ENCODE measurements around the gene KRTAP4-6.
"Not testable (repeated sequence)": the region's sequence is repeated elsewhere in the genome, so short reads cannot be mapped to it uniquely, and the experiment has no call there.

KRTAP4-6 gene

GRCh38 chr17:41107941-41108450 is 32.3 kb downstream of the KRTAP4-6 start:
- DNase-seq (ENCODE audit: low read depth, low spot score) = no peak

GRCh38 chr17:41105347-41105746 is 35.0 kb downstream of the KRTAP4-6 start, which contains the start of gene KRTAP4-9:
Gene KRTAP4-9 (plus strand): TSS chr17:41105389. CDS start chr17:41105389, 0 bp downstream.
- not testable (repeated sequence) for DNase-seq (ENCODE audit: low read depth, low spot score)

DNA sequence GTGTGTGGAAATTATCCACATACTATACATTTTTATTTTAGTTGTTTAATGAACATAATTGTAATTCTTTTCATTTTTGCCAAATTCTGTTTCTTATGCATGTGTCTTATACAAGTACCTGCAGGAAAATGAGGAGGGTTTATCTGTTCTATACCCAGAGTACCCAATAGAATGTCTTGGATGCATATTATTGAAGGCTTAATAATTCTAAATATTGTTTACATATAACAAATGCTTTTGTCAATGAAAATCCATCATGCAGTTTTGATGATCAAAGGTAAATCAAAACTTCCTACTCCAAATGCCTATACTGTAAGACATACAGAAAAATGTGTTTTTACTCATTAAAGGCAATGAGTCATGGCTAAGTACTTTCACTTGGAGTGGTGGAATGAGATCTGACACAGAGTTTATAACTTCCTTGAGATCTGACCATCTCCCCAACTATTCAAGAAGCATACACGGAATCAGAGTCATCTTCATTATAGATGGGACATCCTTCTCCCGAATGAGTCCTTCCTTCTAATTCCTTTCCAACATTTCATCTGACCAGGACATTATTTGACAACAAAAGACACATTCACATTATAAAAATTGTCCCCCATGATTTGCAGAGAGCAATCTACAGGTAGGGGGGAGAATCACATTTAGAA is 35.8 kb downstream of the KRTAP4-6 start:
- DNase-seq (ENCODE audit: low read depth, low spot score) = not testable (repeated sequence)

DNA sequence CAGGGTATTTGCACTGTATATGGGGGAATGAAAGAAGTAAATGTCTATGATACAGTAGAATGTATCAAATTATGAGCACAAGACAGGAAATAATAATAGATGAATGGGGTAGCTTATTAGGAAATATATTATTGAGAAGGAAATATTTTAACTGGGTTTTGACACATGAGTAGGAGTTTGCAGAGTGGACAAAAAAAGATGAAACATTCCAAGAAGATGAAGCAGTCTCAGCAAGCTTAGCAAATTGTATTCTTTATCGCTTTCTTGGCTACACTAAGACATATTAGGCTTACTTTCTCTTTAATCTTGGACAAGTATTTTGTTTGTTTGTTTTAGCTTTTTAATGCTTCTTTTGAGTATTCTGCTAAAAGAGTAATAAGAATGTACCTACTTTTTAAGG is 36.4 kb downstream of the KRTAP4-6 start:
- no peak for DNase-seq (ENCODE audit: low read depth, low spot score)

DNA sequence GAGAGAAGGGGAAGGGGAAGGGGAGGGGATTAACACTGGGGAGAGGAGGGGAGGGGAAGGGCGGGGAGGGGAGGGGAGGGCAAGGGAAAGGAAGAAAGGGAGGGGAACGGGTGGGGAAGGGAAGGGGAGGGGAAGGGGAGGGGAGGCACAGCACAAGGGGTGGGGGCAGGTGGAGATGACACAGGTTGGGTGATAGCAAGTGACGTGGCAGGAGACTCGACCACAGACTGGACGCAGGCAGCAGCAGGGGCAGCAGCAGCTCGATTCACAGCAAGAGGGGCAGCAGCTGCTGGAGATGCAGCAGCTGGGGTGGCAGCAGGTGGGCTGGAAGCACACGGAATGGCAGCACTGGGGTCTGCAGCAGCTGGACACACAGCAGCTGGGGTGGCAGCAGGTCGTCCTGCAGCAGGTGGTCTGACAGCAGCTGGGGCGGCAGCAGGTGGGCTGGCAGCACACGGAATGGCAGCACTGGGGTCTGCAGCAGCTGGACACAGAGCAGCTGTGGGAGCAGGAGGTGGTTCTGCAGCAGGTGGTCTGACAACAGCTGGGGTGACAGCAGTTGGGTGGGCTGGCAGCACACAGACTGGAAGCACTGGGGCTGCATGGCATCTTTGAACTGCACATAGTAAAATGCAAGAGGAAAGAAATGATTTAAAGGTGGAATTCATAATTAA is 38.6 kb downstream of the KRTAP4-6 start, which contains the start of gene KRTAP4-16:
Gene KRTAP4-16, minus strand, starts transcription at position 624 of the 674 bp plus-strand sequence. Its CDS starts 0 bp downstream, at position 624.
- no peak for DNase-seq (ENCODE audit: low read depth, low spot score)

- DNase-seq (ENCODE audit: low read depth, low spot score) = not testable (repeated sequence)
These were observed 40.5 kb downstream of the KRTAP4-6 start for GRCh38 chr17:41099682-41100480.

- DNase-seq (ENCODE audit: low read depth, low spot score) = no peak
These were observed 41.9 kb downstream of the KRTAP4-6 start for GRCh38 chr17:41098481-41098880.

GRCh38 chr17:41098042-41098441 is 42.3 kb downstream of the KRTAP4-6 start, which contains the start of gene KRTAP4-8:
Gene KRTAP4-8 (minus strand): TSS chr17:41098142. CDS start chr17:41098084, 58 bp downstream.
- no peak for DNase-seq (ENCODE audit: low read depth, low spot score)

DNA sequence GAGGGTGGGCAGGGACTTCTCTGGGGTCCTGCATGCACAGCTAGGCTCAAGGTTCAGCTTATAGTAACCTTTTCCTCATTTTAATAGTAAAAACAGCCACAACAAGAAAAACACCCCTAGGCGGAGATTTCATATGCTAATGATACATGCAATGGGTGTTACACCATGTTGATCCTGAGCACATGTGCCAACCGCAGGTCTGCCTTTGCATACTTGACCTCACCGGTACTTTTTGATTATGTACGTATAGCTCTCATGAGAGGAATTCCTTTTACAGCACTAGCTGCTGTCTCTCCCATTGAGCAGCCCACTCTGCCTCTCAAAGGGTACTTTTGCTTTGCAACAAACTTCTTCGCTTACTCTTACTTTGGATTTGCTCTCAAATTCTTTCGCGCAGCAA is 44.3 kb downstream of the KRTAP4-6 start:
- DNase-seq (ENCODE audit: low read depth, low spot score) = no peak
